HepG2 (cell line): Measurements from ENCODE around the gene ICE1. TPM values are rescaled to one million over a fixed set of nuclear protein-coding genes. Genes with fewer than 3 reads are reported as not detected.

ENCODE experiments used
- ATAC-seq: fragments of 200-7000 bp; cut with Tn5 transposase; 3 replicates; pipeline ENCODE4 v1.9.1; 2020; ENCODE audit warnings: mild to moderate bottlenecking, moderate library complexity
- BruUV-seq: library from RNA; stranded (reverse); fragments of 400-500 nt; replicated peaks from 2 replicates; lab custom pipeline; 2021; lab: Mats Ljungman, UMichigan
- CTCF ChIA-PET: fragments of 300-600 bp; formaldehyde crosslinking; extraction: SDS; loops from one replicate; lab custom pipeline; 2021; ENCODE audit warnings: low total read pairs, inconsistent platforms, low intra/inter-chr PET ratio; lab: Yijun Ruan, JAX
- POLR2A ChIA-PET: fragments of 350-600 bp; sonication (Branson Sonifier 250); formaldehyde crosslinking; loops from one replicate; lab custom pipeline; 2020; ENCODE audit warnings: antibody characterized with exemption, inconsistent platforms; lab: Yijun Ruan, JAX
- DNase-seq: peaks from one replicate; pipeline ENCODE4 v3.0.0-alpha.2; 2015; ENCODE audit warnings: low spot score
- FAIRE-seq: peaks from 3 replicates; lab custom pipeline; 2011; peaks lifted over from hg19 to GRCh38; lab: Jason Lieb, UNC
- H2AFZ ChIP-seq: one replicate; pipeline ENCODE4 v1.6.1; 2011; ENCODE audit warnings: low read length, inconsistent platforms
- H3K27ac ChIP-seq: fragments of 300-600 bp; 3 replicates; pipeline ENCODE4 v1.8.0; 2011; ENCODE audit warnings: mixed run types, mild to moderate bottlenecking, mixed read lengths, low read length, inconsistent platforms; ENCODE audit not compliant: insufficient read depth; ENCODE audit errors: extremely low read length
- H3K27me3 ChIP-seq, 2 experiments: fragments of 200-600 bp in 1 of 2; 2 replicates in 1 of 2; 3 replicates in 1 of 2; pipeline versions ENCODE4 v1.6.0 to v1.8.0; 2011; ENCODE audit warnings: low read length in 2 of 2, mild to moderate bottlenecking in 2 of 2, moderate library complexity in 2 of 2, inconsistent platforms in 1 of 2; ENCODE audit not compliant: insufficient read depth in 2 of 2, control insufficient read depth in 1 of 2
- H3K36me3 ChIP-seq, 2 experiments: fragments of 200-600 bp in 1 of 2; replicated peaks in 1 of 2; 2 replicates in 1 of 2; 3 replicates in 1 of 2; pipeline versions ENCODE4 v1.5.1 to v1.8.0; 2011; ENCODE audit warnings: low read length in 2 of 2, inconsistent platforms in 1 of 2; ENCODE audit not compliant: insufficient read depth in 2 of 2, control insufficient read depth in 1 of 2
- H3K4me1 ChIP-seq: 2 replicates; pipeline ENCODE4 v1.5.1; 2012; ENCODE audit warnings: low read length, inconsistent platforms; ENCODE audit not compliant: insufficient read depth
- H3K4me2 ChIP-seq: 2 replicates; pipeline ENCODE4 v1.6.0; 2011; ENCODE audit warnings: low read depth, low read length, inconsistent platforms
- H3K4me3 ChIP-seq, 3 experiments: fragments of 200-600 bp in 1 of 3; sonication (generic), shearing (Covaris generic) in 1 of 3; replicated peaks in 1 of 3; 2 replicates each; pipeline ENCODE4 v1.5.1; 2011 to 2016; ENCODE audit warnings: low read length in 3 of 3, inconsistent platforms in 2 of 3, low read depth in 2 of 3, mild to moderate bottlenecking in 2 of 3, control low read depth in 1 of 3, mixed read lengths in 1 of 3; ENCODE audit not compliant: insufficient read depth in 1 of 3
- H3K79me2 ChIP-seq: one replicate; pipeline ENCODE4 v1.6.1; 2011; ENCODE audit warnings: low read length, inconsistent platforms; ENCODE audit not compliant: insufficient read depth
- H3K9ac ChIP-seq: 2 replicates; pipeline ENCODE4 v1.6.0; 2011; ENCODE audit warnings: mild to moderate bottlenecking, low read depth, low read length, inconsistent platforms; ENCODE audit not compliant: insufficient read depth
- H3K9me3 ChIP-seq: 2 replicates; pipeline ENCODE4 v1.5.1; 2012; ENCODE audit warnings: mild to moderate bottlenecking, low read length
- H4K20me1 ChIP-seq: 2 replicates; pipeline ENCODE4 v1.6.0; 2011; ENCODE audit warnings: inconsistent platforms, mild to moderate bottlenecking, low read length, moderate library complexity; ENCODE audit not compliant: insufficient read depth
- GATAD1 ChIP-seq: IDR thresholded peaks from 2 replicates; pipeline ENCODE4 v1.6.1; 2016; ENCODE audit warnings: missing genetic modification reagents, missing compliant biosample characterization
- HES4 ChIP-seq: sonication (generic); formaldehyde crosslinking; IDR thresholded peaks from 2 replicates; pipeline ENCODE4 v1.9.0; 2021; ENCODE audit warnings: mild to moderate bottlenecking, missing genetic modification reagents, borderline replicate concordance
- JUNB ChIP-seq: sonication (generic); formaldehyde crosslinking; IDR thresholded peaks from 2 replicates; pipeline ENCODE4 v1.8.0; 2022; ENCODE audit warnings: missing genetic modification reagents, mild to moderate bottlenecking, borderline replicate concordance
- KLF13 ChIP-seq: sonication (generic); formaldehyde crosslinking; IDR thresholded peaks from 2 replicates; pipeline ENCODE4 v1.4.0; 2020; ENCODE audit warnings: mild to moderate bottlenecking, missing genetic modification reagents
- MATR3 ChIP-seq: sonication (generic); formaldehyde crosslinking; IDR thresholded peaks from 2 replicates; pipeline ENCODE4 v1.4.0; 2020; ENCODE audit warnings: missing genetic modification reagents
- MIER3 ChIP-seq: IDR thresholded peaks from 2 replicates; pipeline ENCODE4 v1.6.1; 2016; ENCODE audit warnings: missing compliant biosample characterization, borderline replicate concordance
- PHF8 ChIP-seq: sonication (generic); formaldehyde crosslinking; IDR thresholded peaks from 2 replicates; pipeline ENCODE4 v1.5.0; 2020; ENCODE audit warnings: missing genetic modification reagents
- PLRG1 ChIP-seq: fragments of 450-650 bp; conservative IDR thresholded peaks from 2 replicates; pipeline ENCODE4 v1.6.1; 2016
- PRMT3 ChIP-seq: sonication (generic); formaldehyde crosslinking; IDR thresholded peaks from 2 replicates; pipeline ENCODE4 v1.8.1; 2022; ENCODE audit warnings: low read depth, mild to moderate bottlenecking, moderate library complexity, missing genetic modification reagents, borderline replicate concordance
- ZNF557 ChIP-seq: sonication (generic); formaldehyde crosslinking; IDR thresholded peaks from 2 replicates; pipeline ENCODE4 v1.4.0; 2020; ENCODE audit warnings: missing genetic modification reagents
- WGBS: methylation state at CpG from one replicate; pipeline ENCODE4 v1.1.6; 2017; ENCODE audit warnings: low lambda C conversion rate; 5-methylcytosine and 5-hydroxymethylcytosine counted together
- in situ Hi-C: cut with HindIII; loops from 2 replicates; pipeline ENCODE4 v1.10.0; 2017; ENCODE audit warnings: low pct_unique_long_range_greater_than_20kb; ENCODE audit not compliant: extremely low pct_ligation_motif_present
- intact Hi-C: fragments of 100-400 bp; cut with micrococcal nuclease; formaldehyde crosslinking; loops from one replicate; pipeline ENCODE4 v1.10.0; 2022; ENCODE audit not compliant: unreplicated experiment
- polyA plus RNA-seq, 8 experiments: library from polyadenylated mRNA; depleted of rRNA in 3 of 8; stranded (reverse) in 7 of 8; unstranded in 1 of 8; fragments of >200 nt; fragmentation: Illumina TruSeq in 4 of 8; extraction: Trizol in 4 of 8; gene quantifications; 2 replicates each; pipeline versions ENCODE4 v1.2.1 to v1.2.3, GENCODE V29; 2011 to 2016; ENCODE audit warnings: low read depth in 4 of 8, missing spikeins in 1 of 8, mixed read lengths in 1 of 8; ENCODE audit not compliant: insufficient read depth in 1 of 8
- total RNA-seq, 5 experiments: library from RNA; depleted of rRNA; stranded (reverse); fragments of >200 nt; fragmentation: Illumina TruSeq; extraction: Trizol; gene quantifications; 2 replicates each; pipeline ENCODE4 v1.2.3, GENCODE V29; 2016; ENCODE audit warnings: low read depth in 1 of 5
- TF ChIP-seq, protein P1 (sequence below): sonication (generic); formaldehyde crosslinking; IDR thresholded peaks from 2 replicates; pipeline ENCODE4 v1.4.0; 2020; ENCODE audit warnings: missing genetic modification reagents, borderline replicate concordance
- TF ChIP-seq, protein P2 (sequence below): sonication (generic); formaldehyde crosslinking; conservative IDR thresholded peaks from 2 replicates; pipeline ENCODE4 v1.8.1; 2023; ENCODE audit warnings: missing genetic modification reagents
- TF ChIP-seq, protein P3 (sequence below): sonication (generic); formaldehyde crosslinking; IDR thresholded peaks from 2 replicates; pipeline ENCODE4 v1.4.0; 2020; ENCODE audit warnings: missing genetic modification reagents, borderline replicate concordance

The ICE1 gene
- total and polyA plus RNA-seq, 2 of the 13 experiments (the other 11 are each of a cell fraction or from before 2014, with no cell fraction given): 9.1 to 27.6 TPM

DNA sequence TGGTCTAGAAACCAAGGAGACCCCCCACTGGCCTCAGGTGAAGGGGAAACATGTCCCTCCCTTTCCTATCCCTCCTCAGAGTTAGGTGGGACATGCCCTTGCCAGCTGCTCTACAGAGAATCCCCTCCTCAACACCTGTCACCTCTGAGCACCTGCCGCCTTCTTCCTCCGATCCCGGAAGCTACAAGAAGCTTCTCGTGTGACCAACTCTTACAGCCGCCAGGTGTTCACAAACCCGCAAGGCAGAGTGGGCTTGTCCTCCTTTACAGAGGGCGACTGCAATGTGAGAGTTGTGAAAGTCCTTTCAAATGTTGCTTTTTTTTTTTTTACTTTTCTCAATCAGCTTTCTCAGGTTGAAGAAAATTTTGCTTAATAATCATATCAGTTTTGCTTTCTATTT is 3.7 kb upstream of the ICE1 start (continued):
- TF ChIP-seq MATR3 (CRISPR knock-in tag) (no peak), HES4 (CRISPR knock-in tag) (no peak)

DNA sequence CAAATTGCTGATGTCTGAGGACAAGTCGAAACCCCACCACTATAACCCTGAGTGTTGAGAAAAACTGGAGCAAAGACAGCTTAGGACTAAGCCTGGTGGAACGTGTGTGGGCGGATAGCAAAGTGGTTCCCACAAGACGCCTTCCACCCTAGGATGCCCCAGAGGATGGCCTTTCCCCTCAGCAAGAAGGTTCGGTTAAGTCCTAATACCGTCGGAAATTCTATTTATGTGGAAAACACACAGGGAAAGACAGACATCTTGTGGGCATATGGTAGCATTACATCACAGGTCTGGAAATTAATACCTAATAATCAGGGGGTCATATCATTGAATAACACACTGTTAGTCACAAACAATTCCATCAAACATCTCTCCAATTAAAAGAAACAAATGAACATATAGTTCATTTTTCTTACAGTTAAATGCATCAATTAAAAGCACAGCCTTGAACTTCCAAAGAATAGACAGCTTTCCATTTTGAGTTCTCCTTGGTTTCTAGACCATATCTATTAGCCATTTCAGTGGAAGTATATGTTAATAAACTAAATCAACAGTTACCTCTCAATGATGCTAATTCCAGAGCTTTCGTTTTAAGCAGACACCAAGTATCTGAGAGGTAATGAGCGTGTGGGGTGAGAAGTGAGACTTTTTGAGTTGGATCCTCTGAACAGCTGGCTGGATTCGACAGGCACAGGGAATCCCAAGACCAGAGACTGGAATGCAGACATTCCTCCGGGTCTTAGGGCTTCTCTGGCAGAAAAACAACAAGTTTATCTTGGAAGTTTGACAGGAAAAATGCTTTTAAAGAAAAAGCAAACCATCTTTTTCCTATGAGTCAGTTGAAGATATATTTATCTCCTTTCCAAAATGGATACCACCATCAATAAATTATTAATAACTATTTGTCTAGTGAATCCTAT is 2.9 kb upstream of the ICE1 start:
- Histone ChIP-seq H3K79me2 (peaks cover 18% of the 10 kb centered on the region), H3K27ac (no peak overlapping the region), H4K20me1 (peaks cover 6% of the 10 kb centered on the region; the same call in 1 of the 2 replicates), H3K4me3 (no peak overlapping the region), H3K27me3 (no peaks in the 10 kb centered on the region), H2AFZ (no peak overlapping the region), H3K36me3 (no peaks in the 10 kb centered on the region), H3K9ac (no peak overlapping the region), H3K9me3 (no peaks in the 10 kb centered on the region), H3K4me1 (peaks cover 60% of the 10 kb centered on the region), H3K4me2 (peak overlapping the region; percentile 29)
- WGBS: 35% methylated on average over 11 of the region's 11 CpGs
- ATAC-seq (no peak), DNase-seq (peak; percentile 52), FAIRE-seq (peak; percentile 47)
- in situ Hi-C loops (loop anchor here (5.0 to 25.0 kb wide), 2 partner anchors 282 to 542 kb away; partner anchors contain the start of gene ADAMTS16), intact Hi-C loops (loop anchor here (1.0 to 5.0 kb wide), 3 partner anchors 57 to 540 kb away; no protein-coding TSS in a partner anchor)
- CTCF ChIA-PET: interaction anchor here (1.2 to 2.8 kb wide), 4 partner anchors 80 to 551 kb away, joined by 3 to 22 read pairs (median 15); no protein-coding TSS in a partner anchor
- BruUV-seq: no TSS peak
- POLR2A ChIA-PET: no interaction called here
- TF ChIP-seq, protein P1, sequence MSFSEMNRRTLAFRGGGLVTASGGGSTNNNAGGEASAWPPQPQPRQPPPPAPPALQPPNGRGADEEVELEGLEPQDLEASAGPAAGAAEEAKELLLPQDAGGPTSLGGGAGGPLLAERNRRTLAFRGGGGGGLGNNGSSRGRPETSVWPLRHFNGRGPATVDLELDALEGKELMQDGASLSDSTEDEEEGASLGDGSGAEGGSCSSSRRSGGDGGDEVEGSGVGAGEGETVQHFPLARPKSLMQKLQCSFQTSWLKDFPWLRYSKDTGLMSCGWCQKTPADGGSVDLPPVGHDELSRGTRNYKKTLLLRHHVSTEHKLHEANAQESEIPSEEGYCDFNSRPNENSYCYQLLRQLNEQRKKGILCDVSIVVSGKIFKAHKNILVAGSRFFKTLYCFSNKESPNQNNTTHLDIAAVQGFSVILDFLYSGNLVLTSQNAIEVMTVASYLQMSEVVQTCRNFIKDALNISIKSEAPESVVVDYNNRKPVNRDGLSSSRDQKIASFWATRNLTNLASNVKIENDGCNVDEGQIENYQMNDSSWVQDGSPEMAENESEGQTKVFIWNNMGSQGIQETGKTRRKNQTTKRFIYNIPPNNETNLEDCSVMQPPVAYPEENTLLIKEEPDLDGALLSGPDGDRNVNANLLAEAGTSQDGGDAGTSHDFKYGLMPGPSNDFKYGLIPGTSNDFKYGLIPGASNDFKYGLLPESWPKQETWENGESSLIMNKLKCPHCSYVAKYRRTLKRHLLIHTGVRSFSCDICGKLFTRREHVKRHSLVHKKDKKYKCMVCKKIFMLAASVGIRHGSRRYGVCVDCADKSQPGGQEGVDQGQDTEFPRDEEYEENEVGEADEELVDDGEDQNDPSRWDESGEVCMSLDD: no peak
- no peak for TF ChIP-seq ZNF557
- TF ChIP-seq GATAD1: no peak
- no peak for TF ChIP-seq JUNB (CRISPR knock-in tag)
- TF ChIP-seq PLRG1: no peak
- TF ChIP-seq KLF13 (CRISPR knock-in tag): no peak
- TF ChIP-seq, protein P2, sequence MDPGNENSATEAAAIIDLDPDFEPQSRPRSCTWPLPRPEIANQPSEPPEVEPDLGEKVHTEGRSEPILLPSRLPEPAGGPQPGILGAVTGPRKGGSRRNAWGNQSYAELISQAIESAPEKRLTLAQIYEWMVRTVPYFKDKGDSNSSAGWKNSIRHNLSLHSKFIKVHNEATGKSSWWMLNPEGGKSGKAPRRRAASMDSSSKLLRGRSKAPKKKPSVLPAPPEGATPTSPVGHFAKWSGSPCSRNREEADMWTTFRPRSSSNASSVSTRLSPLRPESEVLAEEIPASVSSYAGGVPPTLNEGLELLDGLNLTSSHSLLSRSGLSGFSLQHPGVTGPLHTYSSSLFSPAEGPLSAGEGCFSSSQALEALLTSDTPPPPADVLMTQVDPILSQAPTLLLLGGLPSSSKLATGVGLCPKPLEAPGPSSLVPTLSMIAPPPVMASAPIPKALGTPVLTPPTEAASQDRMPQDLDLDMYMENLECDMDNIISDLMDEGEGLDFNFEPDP (CRISPR knock-in tag): no peak
- no peak for TF ChIP-seq MIER3 (CRISPR knock-in tag)
- no peak for TF ChIP-seq PHF8 (CRISPR knock-in tag)
- TF ChIP-seq, protein P3, sequence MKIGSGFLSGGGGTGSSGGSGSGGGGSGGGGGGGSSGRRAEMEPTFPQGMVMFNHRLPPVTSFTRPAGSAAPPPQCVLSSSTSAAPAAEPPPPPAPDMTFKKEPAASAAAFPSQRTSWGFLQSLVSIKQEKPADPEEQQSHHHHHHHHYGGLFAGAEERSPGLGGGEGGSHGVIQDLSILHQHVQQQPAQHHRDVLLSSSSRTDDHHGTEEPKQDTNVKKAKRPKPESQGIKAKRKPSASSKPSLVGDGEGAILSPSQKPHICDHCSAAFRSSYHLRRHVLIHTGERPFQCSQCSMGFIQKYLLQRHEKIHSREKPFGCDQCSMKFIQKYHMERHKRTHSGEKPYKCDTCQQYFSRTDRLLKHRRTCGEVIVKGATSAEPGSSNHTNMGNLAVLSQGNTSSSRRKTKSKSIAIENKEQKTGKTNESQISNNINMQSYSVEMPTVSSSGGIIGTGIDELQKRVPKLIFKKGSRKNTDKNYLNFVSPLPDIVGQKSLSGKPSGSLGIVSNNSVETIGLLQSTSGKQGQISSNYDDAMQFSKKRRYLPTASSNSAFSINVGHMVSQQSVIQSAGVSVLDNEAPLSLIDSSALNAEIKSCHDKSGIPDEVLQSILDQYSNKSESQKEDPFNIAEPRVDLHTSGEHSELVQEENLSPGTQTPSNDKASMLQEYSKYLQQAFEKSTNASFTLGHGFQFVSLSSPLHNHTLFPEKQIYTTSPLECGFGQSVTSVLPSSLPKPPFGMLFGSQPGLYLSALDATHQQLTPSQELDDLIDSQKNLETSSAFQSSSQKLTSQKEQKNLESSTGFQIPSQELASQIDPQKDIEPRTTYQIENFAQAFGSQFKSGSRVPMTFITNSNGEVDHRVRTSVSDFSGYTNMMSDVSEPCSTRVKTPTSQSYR: no peak
- TF ChIP-seq PRMT3 (CRISPR knock-in tag): no peak
